CD4-positive, alpha-beta memory T cell (primary cell): ENCODE data around the gene FOXP1. TPM values are rescaled to one million over a fixed set of nuclear protein-coding genes. Genes with fewer than 3 reads are reported as not detected.

ENCODE experiments used
- CTCF ChIA-PET: fragments of 350-600 bp; sonication (Branson Sonifier 250); formaldehyde crosslinking; loops from one replicate; lab custom pipeline; 2021; ENCODE audit warnings: inconsistent platforms; ENCODE audit not compliant: partially characterized antibody; lab: Charles Lee
- POLR2A ChIA-PET: fragments of 350-600 bp; sonication (Branson Sonifier 250); formaldehyde crosslinking; loops from one replicate; lab custom pipeline; 2021; ENCODE audit not compliant: partially characterized antibody; lab: Charles Lee
- DNase-seq, 5 donors: peaks; one replicate each; pipeline versions ENCODE4 v3.0.0 to v3.0.0-alpha.2; 2020 to 2022; ENCODE audit warnings: mixed read lengths in 1 of 5
- H3K27ac ChIP-seq: one replicate; pipeline ENCODE4 v1.7.0; 2013; ENCODE audit warnings: low read depth, low read length
- H3K27me3 ChIP-seq: 2 replicates; pipeline ENCODE4 v1.7.0; 2013; ENCODE audit warnings: mild to moderate bottlenecking, low read length, moderate library complexity; ENCODE audit not compliant: insufficient read depth
- H3K36me3 ChIP-seq: 2 replicates; pipeline ENCODE4 v1.7.0; 2013; ENCODE audit warnings: mild to moderate bottlenecking, low read length, moderate library complexity; ENCODE audit not compliant: insufficient read depth
- H3K4me1 ChIP-seq: 2 replicates; pipeline ENCODE4 v1.7.0; 2013; ENCODE audit warnings: mild to moderate bottlenecking, low read length, moderate library complexity; ENCODE audit not compliant: insufficient read depth
- H3K4me3 ChIP-seq, 2 donors: one replicate each; pipeline ENCODE4 v1.7.0; 2013; ENCODE audit warnings: low read length in 2 of 2, mild to moderate bottlenecking in 1 of 2
- H3K9me3 ChIP-seq, 2 donors: one replicate each; pipeline ENCODE4 v1.7.0; 2013; ENCODE audit warnings: low read length in 2 of 2, control low read depth in 1 of 2; ENCODE audit not compliant: control insufficient read depth in 1 of 2
- H3K27ac Mint-ChIP-seq, 7 donors: one replicate each; pipeline ENCODE4 v1.8.0; 2020 to 2021; ENCODE audit warnings: mixed read lengths in 7 of 7, mild to moderate bottlenecking in 6 of 7, inconsistent platforms in 3 of 7, moderate library complexity in 3 of 7
- H3K27me3 Mint-ChIP-seq, 2 donors: one replicate each; pipeline ENCODE4 v1.8.0; 2020 to 2021; ENCODE audit warnings: mixed read lengths in 2 of 2
- H3K36me3 Mint-ChIP-seq, 2 donors: one replicate each; pipeline ENCODE4 v1.8.0; 2020 to 2021; ENCODE audit warnings: mixed read lengths in 2 of 2, inconsistent platforms in 1 of 2, mild to moderate bottlenecking in 1 of 2
- H3K4me1 Mint-ChIP-seq, 4 donors: one replicate each; pipeline ENCODE4 v1.8.0; 2020 to 2021; ENCODE audit warnings: mixed read lengths in 4 of 4, mild to moderate bottlenecking in 1 of 4
- H3K4me3 Mint-ChIP-seq, 8 donors: one replicate each; pipeline ENCODE4 v1.8.0; 2020 to 2021; ENCODE audit warnings: mixed read lengths in 8 of 8, mild to moderate bottlenecking in 7 of 8, moderate library complexity in 6 of 8, inconsistent platforms in 3 of 8
- H3K9me3 Mint-ChIP-seq, 8 donors: one replicate each; pipeline ENCODE4 v1.8.0; 2020 to 2021; ENCODE audit warnings: mixed read lengths in 8 of 8, mild to moderate bottlenecking in 5 of 8, inconsistent platforms in 3 of 8, moderate library complexity in 1 of 8
- intact Hi-C: fragments of 100-400 bp; cut with micrococcal nuclease; formaldehyde crosslinking; loops from one replicate; pipeline ENCODE4 v1.15.1; 2023
- polyA plus RNA-seq, 2 donors: library from polyadenylated mRNA; unstranded; fragments of 300-500 nt; fragmentation: Illumina TruSeq; gene quantifications; one replicate each; pipeline ENCODE4 v1.2.3, GENCODE V29; 2021
- total RNA-seq, 2 experiments: library from RNA; stranded (reverse); gene quantifications; one replicate each; pipeline ENCODE4 v1.2.3, GENCODE V29; 2021

FOXP1 gene
- total and polyA plus RNA-seq, 4 experiments from 2014 or later: 189 to 348 (median 279) TPM

GRCh38 chr3:71582612-71583565 lies 639 bp downstream of the FOXP1 start:
- intact Hi-C loops: loop anchor here (5.0 to 10.0 kb wide), 8 partner anchors 119 to 862 kb away; partner anchors contain the start of gene RYBP
- H3K4me3 ChIP-seq: peak overlapping the region; percentile 47 to 65
- ChIA-PET POLR2A (interaction anchor here (0.9 to 3.9 kb wide), 10 partner anchors 9 to 522 kb away, joined by 3 to 18 read pairs (median 4); no protein-coding TSS in a partner anchor), CTCF (interaction anchor here (0.7 to 1.6 kb wide), 7 partner anchors 16 to 1033 kb away, joined by 3 to 4 read pairs (median 3); no protein-coding TSS in a partner anchor)
- H3K9me3 ChIP-seq: no peaks in the 10 kb centered on the region
- Mint-ChIP-seq H3K4me3 (peak overlapping the region; percentile 91 to 95 (median 93)), H3K27me3 (no peaks in the 10 kb centered on the region), H3K27ac (peak overlapping the region; percentile 92 to 95 (median 94)), H3K9me3 (no peaks in the 10 kb centered on the region), H3K4me1 (peaks cover 14 to 53% (median 20%) of the 10 kb centered on the region in 4 donors), H3K36me3 (peaks cover 0 to 18% of the 10 kb centered on the region in 2 donors)
- H3K36me3 ChIP-seq: no peaks in the 10 kb centered on the region
- peaks cover 27% of the 10 kb centered on the region for H3K4me1 ChIP-seq
- DNase-seq: peak; percentile 43 to 79 (median 54)
- H3K27ac ChIP-seq: peak overlapping the region; percentile 47
- no peaks in the 10 kb centered on the region for H3K27me3 ChIP-seq

GRCh38 chr3:71582036-71582611 lies 1.4 kb downstream of the FOXP1 start:
- Histone ChIP-seq H3K4me3 (peak overlapping the region; percentile 42 to 65), H3K36me3 (no peaks in the 10 kb centered on the region), H3K4me1 (peaks cover 27% of the 10 kb centered on the region), H3K27me3 (no peaks in the 10 kb centered on the region), H3K9me3 (no peaks in the 10 kb centered on the region), H3K27ac (peak overlapping the region; percentile 47)
- H3K9me3 Mint-ChIP-seq: no peaks in the 10 kb centered on the region
- peaks cover 14 to 53% (median 20%) of the 10 kb centered on the region in 4 donors for H3K4me1 Mint-ChIP-seq
- peaks cover 4 to 18% of the 10 kb centered on the region in 2 donors for H3K36me3 Mint-ChIP-seq
- peak overlapping the region; percentile 89 to 94 (median 92) for H3K4me3 Mint-ChIP-seq
- intact Hi-C loops: loop anchor here (5.0 to 10.0 kb wide), 8 partner anchors 120 to 863 kb away; partner anchors contain the start of gene RYBP
- H3K27me3 Mint-ChIP-seq: no peaks in the 10 kb centered on the region
- H3K27ac Mint-ChIP-seq: peak overlapping the region; percentile 73 to 95 (median 93)
- POLR2A ChIA-PET: interaction anchor here (0.9 to 3.9 kb wide), 9 partner anchors 8 to 521 kb away, joined by 3 to 18 read pairs (median 5); no protein-coding TSS in a partner anchor
- peak in 4 of 5 donors; percentile 12 to 53 (median 17) for DNase-seq
- CTCF ChIA-PET: interaction anchor here (0.9 to 1.6 kb wide), 6 partner anchors 15 to 1032 kb away, joined by 3 to 4 read pairs (median 4); no protein-coding TSS in a partner anchor

GRCh38 chr3:71581457-71582035 lies 2.0 kb downstream of the FOXP1 start:
- peak overlapping the region; percentile 89 to 94 (median 92) for H3K4me3 Mint-ChIP-seq
- Histone ChIP-seq H3K4me3 (peak overlapping the region; percentile 42 to 65), H3K4me1 (peaks cover 27% of the 10 kb centered on the region), H3K27ac (peak overlapping the region; percentile 31), H3K27me3 (no peaks in the 10 kb centered on the region), H3K36me3 (no peaks in the 10 kb centered on the region), H3K9me3 (no peaks in the 10 kb centered on the region)
- ChIA-PET POLR2A (interaction anchor here (1.0 to 3.9 kb wide), 4 partner anchors 86 to 517 kb away, joined by 3 to 18 read pairs (median 6); no protein-coding TSS in a partner anchor), CTCF (interaction anchor here (0.9 to 1.6 kb wide), 5 partner anchors 15 to 1031 kb away, joined by 3 to 4 read pairs (median 4); no protein-coding TSS in a partner anchor)
- peaks cover 14 to 49% (median 20%) of the 10 kb centered on the region in 4 donors for H3K4me1 Mint-ChIP-seq
- H3K36me3 Mint-ChIP-seq: peaks cover 4 to 18% of the 10 kb centered on the region in 2 donors
- peak in 3 of 5 donors; percentile 21 to 25 (median 22) for DNase-seq
- peak overlapping the region in 6 of 7 donors; percentile 53 to 95 (median 93) for H3K27ac Mint-ChIP-seq
- intact Hi-C loops: loop anchor here (5.0 to 10.0 kb wide), 8 partner anchors 121 to 863 kb away; partner anchors contain the start of gene RYBP
- no peaks in the 10 kb centered on the region for H3K9me3 Mint-ChIP-seq
- H3K27me3 Mint-ChIP-seq: no peaks in the 10 kb centered on the region

GRCh38 chr3:71580636-71581456 lies 2.7 kb downstream of the FOXP1 start:
- Histone ChIP-seq H3K4me1 (peaks cover 21% of the 10 kb centered on the region), H3K36me3 (no peaks in the 10 kb centered on the region), H3K27ac (peak overlapping the region; percentile 31), H3K27me3 (no peaks in the 10 kb centered on the region), H3K9me3 (no peaks in the 10 kb centered on the region), H3K4me3 (peak overlapping the region; percentile 29 to 65)
- intact Hi-C loops: loop anchor here (5.0 to 10.0 kb wide), 8 partner anchors 121 to 864 kb away; partner anchors contain the start of gene RYBP
- CTCF ChIA-PET: interaction anchor here (0.7 kb wide), 1 partner anchor 327 kb away, joined by 3 read pairs; no protein-coding TSS in a partner anchor
- POLR2A ChIA-PET: no interaction called here
- no peaks in the 10 kb centered on the region for H3K27me3 Mint-ChIP-seq
- peak overlapping the region in 6 of 7 donors; percentile 3 to 95 (median 61) for H3K27ac Mint-ChIP-seq
- H3K4me1 Mint-ChIP-seq: peaks cover 10 to 42% (median 18%) of the 10 kb centered on the region in 4 donors
- peak overlapping the region; percentile 75 to 94 (median 86) for H3K4me3 Mint-ChIP-seq
- no peak for DNase-seq
- H3K9me3 Mint-ChIP-seq: no peaks in the 10 kb centered on the region
- H3K36me3 Mint-ChIP-seq: peaks cover 4 to 18% of the 10 kb centered on the region in 2 donors

GRCh38 chr3:71579935-71580406 lies 3.6 kb downstream of the FOXP1 start:
- no peak for DNase-seq
- intact Hi-C loops: loop anchor here (5.0 to 10.0 kb wide), 8 partner anchors 122 to 865 kb away; partner anchors contain the start of gene RYBP
- H3K4me1 Mint-ChIP-seq: peaks cover 9 to 33% (median 14%) of the 10 kb centered on the region in 4 donors
- H3K9me3 Mint-ChIP-seq: no peaks in the 10 kb centered on the region
- Histone ChIP-seq H3K36me3 (no peaks in the 10 kb centered on the region), H3K4me1 (peaks cover 12% of the 10 kb centered on the region), H3K4me3 (no peak overlapping the region), H3K27me3 (no peaks in the 10 kb centered on the region), H3K9me3 (no peaks in the 10 kb centered on the region), H3K27ac (no peak overlapping the region)
- H3K27ac Mint-ChIP-seq: peak overlapping the region in 2 of 7 donors; percentile 11 to 95
- H3K4me3 Mint-ChIP-seq: peak overlapping the region in 6 of 8 donors; percentile 3 to 52 (median 36)
- H3K27me3 Mint-ChIP-seq: no peaks in the 10 kb centered on the region
- ChIA-PET POLR2A (no interaction called here), CTCF (interaction anchor here (0.7 kb wide), 1 partner anchor 328 kb away, joined by 3 read pairs; no protein-coding TSS in a partner anchor)
- peaks cover 12 to 18% of the 10 kb centered on the region in 2 donors for H3K36me3 Mint-ChIP-seq
